ENCODE data around the gene AHDC1. TPM values are rescaled to one million over a fixed set of nuclear protein-coding genes. Genes with fewer than 3 reads are reported as not detected.
A peak's percentile ranks its signal among the peaks of the same experiment; 100 is the strongest.
"Not testable (repeated sequence)": the region's sequence is repeated elsewhere in the genome, so short reads cannot be mapped to it uniquely, and the experiment has no call there.

Gene AHDC1
- total RNA-seq, 1 donor from 2014 or later = 18.0 TPM

- Histone ChIP-seq H3K4me3 (ENCODE audit: low read depth, low read length) (no peak overlapping the region), H3K27me3 (ENCODE audit: control insufficient read depth, insufficient read depth, low read length) (no peaks in the 10 kb centered on the region), H3K36me3 (ENCODE audit: control insufficient read depth, insufficient read depth, low read length) (no peaks in the 10 kb centered on the region)
- peak; percentile 94 for DNase-seq (ENCODE audit: low read depth)
- TF ChIP-seq CTCF (IDR thresholded peaks at IDR 0.05; ENCODE audit: insufficient read depth, low read length, poor library complexity, severe bottlenecking) = no peak
Observed at GRCh38 chr1:27542463-27543273, 61.3 kb downstream of the AHDC1 start.

GRCh38 chr1:27539901-27540861, 63.8 kb downstream of the AHDC1 start:
- no peaks in the 10 kb centered on the region for H3K27me3 ChIP-seq (ENCODE audit: control insufficient read depth, insufficient read depth, low read length)
- no peaks in the 10 kb centered on the region for H3K36me3 ChIP-seq (ENCODE audit: control insufficient read depth, insufficient read depth, low read length)
- H3K4me3 ChIP-seq (ENCODE audit: low read depth, low read length) = no peak overlapping the region
- DNase-seq (ENCODE audit: low read depth) = peak; percentile 81
- no peak for TF ChIP-seq CTCF (IDR thresholded peaks at IDR 0.05; ENCODE audit: insufficient read depth, low read length, poor library complexity, severe bottlenecking)

- TF ChIP-seq CTCF (IDR thresholded peaks at IDR 0.05; ENCODE audit: insufficient read depth, low read length, poor library complexity, severe bottlenecking) = no peak
- DNase-seq (ENCODE audit: low read depth) = no peak
- Histone ChIP-seq H3K36me3 (ENCODE audit: control insufficient read depth, insufficient read depth, low read length) (no peaks in the 10 kb centered on the region), H3K4me3 (ENCODE audit: low read depth, low read length) (no peak overlapping the region), H3K27me3 (ENCODE audit: control insufficient read depth, insufficient read depth, low read length) (no peaks in the 10 kb centered on the region)
Observed at GRCh38 chr1:27538793-27539192, 65.2 kb downstream of the AHDC1 start.

- not testable (repeated sequence) for H3K4me3 ChIP-seq (ENCODE audit: low read depth, low read length); DNase-seq (ENCODE audit: low read depth); H3K36me3 ChIP-seq (ENCODE audit: control insufficient read depth, insufficient read depth, low read length); H3K27me3 ChIP-seq (ENCODE audit: control insufficient read depth, insufficient read depth, low read length)
Observed at GRCh38 chr1:27538305-27538676, 65.7 kb downstream of the AHDC1 start.

- no peak overlapping the region for H3K4me3 ChIP-seq (ENCODE audit: low read depth, low read length)
- peak; percentile 21 for TF ChIP-seq CTCF (IDR thresholded peaks at IDR 0.05; ENCODE audit: insufficient read depth, low read length, poor library complexity, severe bottlenecking)
- DNase-seq (ENCODE audit: low read depth) = no peak
- H3K27me3 ChIP-seq (ENCODE audit: control insufficient read depth, insufficient read depth, low read length) = no peaks in the 10 kb centered on the region
- H3K36me3 ChIP-seq (ENCODE audit: control insufficient read depth, insufficient read depth, low read length) = no peaks in the 10 kb centered on the region
Observed at GRCh38 chr1:27536767-27537166, 67.2 kb downstream of the AHDC1 start.

- no peak for DNase-seq (ENCODE audit: low read depth)
- H3K36me3 ChIP-seq (ENCODE audit: control insufficient read depth, insufficient read depth, low read length) = no peaks in the 10 kb centered on the region
- TF ChIP-seq CTCF (IDR thresholded peaks at IDR 0.05; ENCODE audit: insufficient read depth, low read length, poor library complexity, severe bottlenecking) = no peak
- H3K27me3 ChIP-seq (ENCODE audit: control insufficient read depth, insufficient read depth, low read length) = no peaks in the 10 kb centered on the region
- H3K4me3 ChIP-seq (ENCODE audit: low read depth, low read length) = no peak overlapping the region
Observed at GRCh38 chr1:27536010-27536757, 67.8 kb downstream of the AHDC1 start.
